Measurements from ENCODE around the gene RIMBP2. TPM values are rescaled to one million over a fixed set of nuclear protein-coding genes. Genes with fewer than 3 reads are reported as not detected.

RIMBP2 gene
- total RNA-seq, 4 donors from 2014 or later: 1.5 to 5.3 (median 2.7) TPM

- DNase-seq (ENCODE audit: low spot score in 2 of 2): no peak
- H3K4me3 ChIP-seq (ENCODE audit: low read depth, poor library complexity, severe bottlenecking): no peak overlapping the region
- WGBS, 2 donors: 90 to 93% methylated on average over 4 to 6 of the region's 6 CpGs
- intact Hi-C loops (cut with DNase I; ENCODE audit: low total_unique reads): no loop called here
- TF ChIP-seq CTCF (IDR thresholded peaks at IDR 0.05): no peak
- TF ChIP-seq POLR2A (IDR thresholded peaks at IDR 0.05): no peak
Measured at GRCh38 chr12:130508847-130509246, 207.3 kb downstream of the RIMBP2 start.

DNA sequence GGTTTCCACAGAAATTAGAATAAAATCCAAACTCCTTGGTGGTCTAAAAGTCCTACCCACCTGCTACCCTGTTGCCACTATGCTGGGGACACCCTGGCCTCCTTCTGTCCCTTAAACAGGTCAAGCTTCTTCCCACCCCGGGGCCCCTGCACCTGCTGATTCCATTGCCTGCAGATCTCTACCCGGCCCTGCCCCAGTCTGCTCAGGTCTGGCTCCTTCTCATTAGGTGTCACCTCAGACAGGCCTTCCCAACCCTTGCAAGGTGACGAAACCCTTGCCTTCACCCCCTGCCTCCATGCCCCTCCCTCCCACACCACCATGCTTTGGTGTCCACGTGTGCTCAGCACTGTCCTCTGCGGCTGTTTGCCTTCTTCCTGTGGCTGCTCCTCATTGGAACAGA lies 207.8 kb downstream of the RIMBP2 start:
- H3K4me3 ChIP-seq (ENCODE audit: low read depth, poor library complexity, severe bottlenecking): no peak overlapping the region
- intact Hi-C loops (cut with DNase I; ENCODE audit: low total_unique reads): no loop called here
- no peak for DNase-seq (ENCODE audit: low spot score in 2 of 2)
- TF ChIP-seq CTCF (IDR thresholded peaks at IDR 0.05): no peak
- no peak for TF ChIP-seq POLR2A (IDR thresholded peaks at IDR 0.05)
- WGBS, 2 donors: 83 to 88% methylated on average over 5 of the region's 5 CpGs

- TF ChIP-seq CTCF (IDR thresholded peaks at IDR 0.05): no peak
- no peak for TF ChIP-seq POLR2A (IDR thresholded peaks at IDR 0.05)
- intact Hi-C loops (cut with DNase I; ENCODE audit: low total_unique reads): no loop called here
- 87 to 90% methylated on average over 4 of the region's 4 CpGs for WGBS, 2 donors
- DNase-seq (ENCODE audit: low spot score in 2 of 2): no peak
- no peak overlapping the region for H3K4me3 ChIP-seq (ENCODE audit: low read depth, poor library complexity, severe bottlenecking)
Measured at GRCh38 chr12:130506844-130507243, 209.3 kb downstream of the RIMBP2 start.

DNA sequence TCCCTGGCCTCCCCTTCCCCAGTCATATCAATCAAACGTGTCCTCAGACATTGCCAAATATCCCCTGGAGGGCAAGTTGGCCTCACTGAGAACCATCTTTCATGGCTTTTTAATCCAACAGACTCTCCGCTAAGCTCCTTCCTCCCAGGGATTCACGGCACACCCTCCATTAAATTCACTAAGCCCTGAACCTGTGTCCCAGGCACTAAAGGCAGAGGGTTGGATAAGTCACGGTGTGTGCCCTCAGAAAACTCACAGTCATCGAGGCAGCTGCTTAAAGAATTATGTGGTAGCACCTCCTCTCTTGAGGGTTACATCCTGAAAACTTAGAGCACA lies 211.3 kb downstream of the RIMBP2 start:
- TF ChIP-seq CTCF (IDR thresholded peaks at IDR 0.05): no peak
- TF ChIP-seq POLR2A (IDR thresholded peaks at IDR 0.05): no peak
- H3K4me3 ChIP-seq (ENCODE audit: low read depth, poor library complexity, severe bottlenecking): no peak overlapping the region
- 83 to 86% methylated on average over 5 of the region's 5 CpGs for WGBS, 2 donors
- intact Hi-C loops (cut with DNase I; ENCODE audit: low total_unique reads): no loop called here
- DNase-seq (ENCODE audit: low spot score in 2 of 2): no peak

GRCh38 chr12:130504110-130504839 lies 211.8 kb downstream of the RIMBP2 start:
- intact Hi-C loops (cut with DNase I; ENCODE audit: low total_unique reads): no loop called here
- H3K4me3 ChIP-seq (ENCODE audit: low read depth, poor library complexity, severe bottlenecking): no peak overlapping the region
- 81 to 84% methylated on average over 18 of the region's 18 CpGs for WGBS, 2 donors
- DNase-seq (ENCODE audit: low spot score in 2 of 2): no peak
- TF ChIP-seq POLR2A (IDR thresholded peaks at IDR 0.05): no peak
- no peak for TF ChIP-seq CTCF (IDR thresholded peaks at IDR 0.05)

GRCh38 chr12:130501821-130502220 lies 214.3 kb downstream of the RIMBP2 start:
- intact Hi-C loops (cut with DNase I; ENCODE audit: low total_unique reads): no loop called here
- WGBS, 2 donors: 89 to 94% methylated on average over 8 of the region's 8 CpGs

More at GRCh38 chr12:130501821-130502220, 214.3 kb downstream of the RIMBP2 start:
- no peak for DNase-seq (ENCODE audit: low spot score in 2 of 2)
- H3K4me3 ChIP-seq (ENCODE audit: low read depth, poor library complexity, severe bottlenecking): no peak overlapping the region
- TF ChIP-seq POLR2A (IDR thresholded peaks at IDR 0.05) (no peak), CTCF (IDR thresholded peaks at IDR 0.05) (no peak)

Data from lower leg skin (tissue), 4 donors.